Sigmoid colon (tissue), 7 donors: ENCODE data around the gene JDP2. TPM values are rescaled to one million over a fixed set of nuclear protein-coding genes. Genes with fewer than 3 reads are reported as not detected.
A peak's percentile ranks its signal among the peaks of the same experiment; 100 is the strongest.

Experiments
- DNase-seq: peaks from one replicate; pipeline ENCODE4 v3.0.0-alpha.2; 2019
- H3K27ac ChIP-seq, 4 donors: fragments of 200-600 bp; sonication (generic); one replicate each; pipeline ENCODE4 v1.5.1; 2016 to 2019; ENCODE audit warnings: mild to moderate bottlenecking in 1 of 4
- H3K27me3 ChIP-seq, 3 donors: fragments of 200-600 bp; sonication (generic); one replicate each; pipeline ENCODE4 v1.5.1; 2019; ENCODE audit warnings: mild to moderate bottlenecking in 1 of 3
- H3K36me3 ChIP-seq, 4 donors: fragments of 200-600 bp; sonication (generic); one replicate each; pipeline ENCODE4 v1.5.1; 2016 to 2019
- H3K4me1 ChIP-seq, 4 donors: fragments of 200-600 bp; sonication (generic); one replicate each; pipeline ENCODE4 v1.5.1; 2017 to 2019
- H3K4me3 ChIP-seq, 4 donors: fragments of 200-600 bp; sonication (generic); one replicate each; pipeline ENCODE4 v1.5.1; 2017 to 2019; ENCODE audit warnings: mild to moderate bottlenecking in 2 of 4, moderate library complexity in 1 of 4
- H3K9me3 ChIP-seq, 4 donors: fragments of 200-600 bp in 3 of 4; sonication (generic) in 3 of 4; one replicate each; pipeline versions ENCODE4 v1.5.1 to v1.6.1; 2013 to 2019
- EP300 ChIP-seq, 4 donors: sonication (generic); formaldehyde crosslinking; IDR thresholded peaks; one replicate each; pipeline ENCODE4 v1.6.1; 2017; ENCODE audit warnings: antibody characterized with exemption in 4 of 4
- POLR2A ChIP-seq, 2 donors: fragments of 450-650 bp; IDR thresholded peaks; one replicate each; pipeline ENCODE4 v1.6.1; 2016; ENCODE audit warnings: antibody characterized with exemption in 2 of 2, mild to moderate bottlenecking in 2 of 2, moderate library complexity in 2 of 2
- POLR2AphosphoS5 ChIP-seq, 4 donors: sonication (generic); formaldehyde crosslinking; IDR thresholded peaks; one replicate each; pipeline ENCODE4 v1.6.1; 2017; ENCODE audit warnings: antibody characterized with exemption in 4 of 4
- WGBS, 2 donors: extraction: QIAGEN DNeasy Blood & Tissue Kit; methylation state at CpG; one replicate each; pipeline ENCODE4 v1.1.7; 2013; 5-methylcytosine and 5-hydroxymethylcytosine counted together
- intact Hi-C: fragments of 100-400 bp; cut with DNase I; formaldehyde crosslinking; loops from one replicate; pipeline ENCODE4 v1.15.1; 2023
- polyA plus RNA-seq, 3 donors: library from polyadenylated mRNA; stranded (reverse); fragments of 200-250 nt; gene quantifications; one replicate each; pipeline ENCODE4 v1.2.3, GENCODE V29; 2013
- total RNA-seq, 4 donors: library from RNA; depleted of rRNA; stranded (reverse); fragments of >200 nt; gene quantifications; one replicate each; pipeline ENCODE4 v1.1.0, GENCODE V29; 2016
- TF ChIP-seq, protein P1 (sequence below), 4 experiments: fragments of 450-650 bp in 3 of 4; fragments of 200-600 bp in 1 of 4; IDR thresholded peaks; one replicate each; pipeline ENCODE4 v1.5.1; 2016 to 2019; ENCODE audit warnings: antibody characterized with exemption in 4 of 4, mild to moderate bottlenecking in 3 of 4, moderate library complexity in 2 of 4
- donor health status: healthy with polysubstance abuse.
- donor health status: Bipolar disorder and iron deficiency.
- donor health status: healthy.

Gene JDP2
- total and polyA plus RNA-seq, 7 donors, result 24.5 to 90.0 (median 54.9) TPM

GRCh38 chr14:75392686-75393641 lies 34.9 kb upstream of the JDP2 start:
- intact Hi-C loops, result no loop called here
- Histone ChIP-seq H3K9me3 (no peaks in the 10 kb centered on the region), H3K27ac (no peak overlapping the region), H3K27me3 (no peaks in the 10 kb centered on the region), H3K4me3 (no peak overlapping the region), H3K4me1 (no peaks in the 10 kb centered on the region), H3K36me3 (no peaks in the 10 kb centered on the region)
- DNase-seq, result no peak
- 77 to 86% methylated on average over 11 of the region's 11 CpGs for WGBS, 2 donors
- TF ChIP-seq POLR2A (IDR thresholded peaks at IDR 0.05) (no peak), EP300 (IDR thresholded peaks at IDR 0.05) (no peak), POLR2AphosphoS5 (IDR thresholded peaks at IDR 0.05) (no peak)
- TF ChIP-seq, protein P1, sequence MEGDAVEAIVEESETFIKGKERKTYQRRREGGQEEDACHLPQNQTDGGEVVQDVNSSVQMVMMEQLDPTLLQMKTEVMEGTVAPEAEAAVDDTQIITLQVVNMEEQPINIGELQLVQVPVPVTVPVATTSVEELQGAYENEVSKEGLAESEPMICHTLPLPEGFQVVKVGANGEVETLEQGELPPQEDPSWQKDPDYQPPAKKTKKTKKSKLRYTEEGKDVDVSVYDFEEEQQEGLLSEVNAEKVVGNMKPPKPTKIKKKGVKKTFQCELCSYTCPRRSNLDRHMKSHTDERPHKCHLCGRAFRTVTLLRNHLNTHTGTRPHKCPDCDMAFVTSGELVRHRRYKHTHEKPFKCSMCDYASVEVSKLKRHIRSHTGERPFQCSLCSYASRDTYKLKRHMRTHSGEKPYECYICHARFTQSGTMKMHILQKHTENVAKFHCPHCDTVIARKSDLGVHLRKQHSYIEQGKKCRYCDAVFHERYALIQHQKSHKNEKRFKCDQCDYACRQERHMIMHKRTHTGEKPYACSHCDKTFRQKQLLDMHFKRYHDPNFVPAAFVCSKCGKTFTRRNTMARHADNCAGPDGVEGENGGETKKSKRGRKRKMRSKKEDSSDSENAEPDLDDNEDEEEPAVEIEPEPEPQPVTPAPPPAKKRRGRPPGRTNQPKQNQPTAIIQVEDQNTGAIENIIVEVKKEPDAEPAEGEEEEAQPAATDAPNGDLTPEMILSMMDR (IDR thresholded peaks at IDR 0.05), result no peak

DNA sequence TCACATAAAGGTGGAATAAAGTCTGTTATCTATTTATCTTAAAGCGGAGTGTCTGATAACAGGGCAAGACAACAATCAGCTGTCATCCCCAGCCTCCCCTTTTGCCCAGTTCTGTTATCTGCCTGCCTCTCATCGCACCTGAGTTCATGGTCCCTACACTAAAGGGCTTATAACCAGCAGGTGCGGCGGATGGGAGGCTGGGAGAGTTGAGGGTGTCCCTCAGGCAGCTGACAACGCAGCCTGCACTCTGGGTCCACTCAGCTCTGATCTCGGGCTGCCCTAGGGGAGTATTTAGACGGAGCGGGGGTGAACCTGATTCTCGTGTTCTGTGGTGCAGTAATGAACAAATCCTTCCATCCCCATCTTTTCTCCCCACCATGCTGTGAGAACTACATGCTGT lies 34.0 kb upstream of the JDP2 start:
- DNase-seq, result no peak
- TF ChIP-seq POLR2AphosphoS5 (IDR thresholded peaks at IDR 0.05), result no peak
- no peak for TF ChIP-seq POLR2A (IDR thresholded peaks at IDR 0.05)
- no peak for TF ChIP-seq EP300 (IDR thresholded peaks at IDR 0.05)
- TF ChIP-seq, protein P1 (IDR thresholded peaks at IDR 0.05), result no peak
- H3K27me3 ChIP-seq, result no peaks in the 10 kb centered on the region
- H3K4me1 ChIP-seq, result no peaks in the 10 kb centered on the region
- H3K4me3 ChIP-seq, result no peak overlapping the region
- H3K36me3 ChIP-seq, result no peaks in the 10 kb centered on the region
- no peaks in the 10 kb centered on the region for H3K9me3 ChIP-seq
- 53 to 90% methylated on average over 9 of the region's 9 CpGs for WGBS, 2 donors
- H3K27ac ChIP-seq, result no peak overlapping the region
- intact Hi-C loops, result no loop called here

DNA sequence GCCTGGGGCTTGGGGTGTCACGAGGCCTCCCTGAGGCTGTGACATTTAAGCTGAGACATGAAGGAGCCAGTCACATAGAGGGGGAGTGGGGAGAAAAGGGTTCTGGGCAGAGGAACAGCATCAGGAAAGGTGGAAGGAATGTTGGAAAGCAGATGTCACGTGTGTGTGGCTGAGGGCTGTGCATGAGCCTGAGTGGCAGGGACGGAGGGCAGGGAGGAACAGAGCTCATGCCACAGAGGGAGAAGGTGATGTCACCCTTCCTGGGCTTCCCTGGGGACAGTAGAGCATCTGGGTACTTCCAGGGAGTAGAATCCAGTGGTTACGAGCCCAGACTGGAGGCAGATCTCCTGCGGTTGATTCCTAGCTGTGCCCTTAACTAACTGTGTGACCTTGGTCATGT lies 32.0 kb upstream of the JDP2 start:
- no peak for DNase-seq
- WGBS, 2 donors, result 89 to 92% methylated on average over 5 of the region's 5 CpGs
- Histone ChIP-seq H3K36me3 (no peaks in the 10 kb centered on the region), H3K9me3 (no peaks in the 10 kb centered on the region), H3K27me3 (no peaks in the 10 kb centered on the region), H3K4me3 (no peak overlapping the region), H3K27ac (no peak overlapping the region), H3K4me1 (peaks cover 0 to 16% (median 13%) of the 10 kb centered on the region in 4 donors)
- TF ChIP-seq POLR2AphosphoS5 (IDR thresholded peaks at IDR 0.05) (no peak), POLR2A (IDR thresholded peaks at IDR 0.05) (no peak), EP300 (IDR thresholded peaks at IDR 0.05) (no peak)
- TF ChIP-seq, protein P1 (IDR thresholded peaks at IDR 0.05), result no peak
- intact Hi-C loops, result no loop called here

GRCh38 chr14:75399321-75399720 lies 28.5 kb upstream of the JDP2 start:
- 89 to 91% methylated on average over 4 of the region's 4 CpGs for WGBS, 2 donors
- TF ChIP-seq POLR2AphosphoS5 (IDR thresholded peaks at IDR 0.05), result no peak
- TF ChIP-seq, protein P1 (IDR thresholded peaks at IDR 0.05), result no peak
- no peak for TF ChIP-seq EP300 (IDR thresholded peaks at IDR 0.05)
- TF ChIP-seq POLR2A (IDR thresholded peaks at IDR 0.05), result no peak
- intact Hi-C loops, result no loop called here
- Histone ChIP-seq H3K4me1 (peaks cover 0 to 29% (median 26%) of the 10 kb centered on the region in 4 donors), H3K27ac (peak overlapping the region; percentile 75 to 90 (median 86)), H3K27me3 (no peaks in the 10 kb centered on the region), H3K36me3 (no peaks in the 10 kb centered on the region), H3K9me3 (no peaks in the 10 kb centered on the region), H3K4me3 (no peak overlapping the region)
- no peak for DNase-seq
